Brain microvascular endothelial cell (primary cell): ENCODE data around the gene TIPIN.
"Not testable (repeated sequence)": the region's sequence is repeated elsewhere in the genome, so short reads cannot be mapped to it uniquely, and the experiment has no call there.

Source experiments
- DNase-seq: peaks from one replicate; pipeline ENCODE4 v3.0.0-alpha.2; 2020
- H3K27ac ChIP-seq: fragments of 250-450 bp; sonication (Bioruptor Pico); 2 replicates; pipeline ENCODE4 v1.5.1; 2020; ENCODE audit warnings: mild to moderate bottlenecking, moderate library complexity
- H3K27me3 ChIP-seq: fragments of 250-450 bp; sonication (Bioruptor Pico); replicated peaks from 2 replicates; pipeline ENCODE4 v1.5.1; 2020; ENCODE audit warnings: mild to moderate bottlenecking
- H3K36me3 ChIP-seq: fragments of 250-450 bp; sonication (Bioruptor Pico); replicated peaks from 2 replicates; pipeline ENCODE4 v1.5.1; 2020; ENCODE audit warnings: mild to moderate bottlenecking
- H3K4me3 ChIP-seq: 2 replicates; pipeline ENCODE4 v1.5.1; 2011; ENCODE audit warnings: low read depth, mild to moderate bottlenecking, control low read depth, low read length, moderate library complexity
- in situ Hi-C: cut with HindIII; loops from 2 replicates; pipeline ENCODE4 v1.10.0; 2017; ENCODE audit warnings: low sequenced_read_pairs, low pct_ligation_motif_present
- TF ChIP-seq, protein P1 (sequence below): IDR thresholded peaks from 2 replicates; pipeline ENCODE4 v1.5.1; 2011; ENCODE audit warnings: low read depth, mild to moderate bottlenecking, moderate library complexity, low read length, control low read depth, inconsistent platforms; ENCODE audit errors: missing control alignments

TIPIN gene

DNA sequence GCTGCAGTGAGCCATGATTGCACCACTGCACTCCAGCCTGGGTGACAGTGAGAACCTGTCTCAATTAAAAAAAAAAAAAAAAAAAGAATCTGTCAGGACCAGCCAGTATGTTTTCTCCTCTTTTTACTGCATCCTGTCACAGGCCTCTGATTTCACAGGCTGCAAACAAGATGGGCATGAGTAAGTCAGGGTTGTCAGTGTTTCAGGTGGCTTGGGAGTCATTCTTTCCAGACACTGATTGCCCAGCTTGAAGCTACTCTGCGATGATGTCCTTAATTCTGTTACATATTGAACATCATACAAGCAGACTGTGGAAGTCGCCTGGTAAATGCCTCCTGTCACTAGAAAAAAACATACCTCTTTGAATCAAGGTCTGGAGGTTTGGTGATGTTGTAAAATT is 44.3 kb downstream of the TIPIN start:
- Histone ChIP-seq H3K4me3 (no peak overlapping the region), H3K27me3 (no peaks in the 10 kb centered on the region), H3K36me3 (peaks cover 3% of the 10 kb centered on the region), H3K27ac (no peak overlapping the region)
- in situ Hi-C loops = no loop called here
- TF ChIP-seq, protein P1, sequence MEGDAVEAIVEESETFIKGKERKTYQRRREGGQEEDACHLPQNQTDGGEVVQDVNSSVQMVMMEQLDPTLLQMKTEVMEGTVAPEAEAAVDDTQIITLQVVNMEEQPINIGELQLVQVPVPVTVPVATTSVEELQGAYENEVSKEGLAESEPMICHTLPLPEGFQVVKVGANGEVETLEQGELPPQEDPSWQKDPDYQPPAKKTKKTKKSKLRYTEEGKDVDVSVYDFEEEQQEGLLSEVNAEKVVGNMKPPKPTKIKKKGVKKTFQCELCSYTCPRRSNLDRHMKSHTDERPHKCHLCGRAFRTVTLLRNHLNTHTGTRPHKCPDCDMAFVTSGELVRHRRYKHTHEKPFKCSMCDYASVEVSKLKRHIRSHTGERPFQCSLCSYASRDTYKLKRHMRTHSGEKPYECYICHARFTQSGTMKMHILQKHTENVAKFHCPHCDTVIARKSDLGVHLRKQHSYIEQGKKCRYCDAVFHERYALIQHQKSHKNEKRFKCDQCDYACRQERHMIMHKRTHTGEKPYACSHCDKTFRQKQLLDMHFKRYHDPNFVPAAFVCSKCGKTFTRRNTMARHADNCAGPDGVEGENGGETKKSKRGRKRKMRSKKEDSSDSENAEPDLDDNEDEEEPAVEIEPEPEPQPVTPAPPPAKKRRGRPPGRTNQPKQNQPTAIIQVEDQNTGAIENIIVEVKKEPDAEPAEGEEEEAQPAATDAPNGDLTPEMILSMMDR = no peak
- DNase-seq = no peak

DNA sequence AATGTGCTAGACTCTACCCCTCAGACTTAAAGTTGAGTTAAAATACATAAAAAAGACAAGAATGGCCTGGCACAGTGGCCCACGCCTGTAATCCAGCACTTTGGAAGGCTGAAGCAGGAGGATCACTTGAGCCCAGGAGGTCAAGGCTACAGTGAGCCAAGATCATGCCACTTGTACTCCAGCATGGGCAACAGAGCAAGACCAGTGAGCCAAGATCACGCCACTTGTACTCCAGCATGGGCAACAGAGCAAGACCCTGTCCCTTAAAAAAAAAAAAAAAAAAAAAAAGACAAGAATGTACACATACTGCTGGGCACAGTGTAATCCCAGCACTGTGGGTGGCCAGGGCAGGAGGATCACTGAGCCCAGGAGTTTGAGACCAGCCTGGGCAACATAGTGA is 45.7 kb downstream of the TIPIN start:
- no peak for DNase-seq
- TF ChIP-seq, protein P1 = no peak
- in situ Hi-C loops = no loop called here
- no peaks in the 10 kb centered on the region for H3K27me3 ChIP-seq
- no peak overlapping the region for H3K27ac ChIP-seq
- H3K36me3 ChIP-seq = peaks cover 3% of the 10 kb centered on the region
- H3K4me3 ChIP-seq = no peak overlapping the region

DNA sequence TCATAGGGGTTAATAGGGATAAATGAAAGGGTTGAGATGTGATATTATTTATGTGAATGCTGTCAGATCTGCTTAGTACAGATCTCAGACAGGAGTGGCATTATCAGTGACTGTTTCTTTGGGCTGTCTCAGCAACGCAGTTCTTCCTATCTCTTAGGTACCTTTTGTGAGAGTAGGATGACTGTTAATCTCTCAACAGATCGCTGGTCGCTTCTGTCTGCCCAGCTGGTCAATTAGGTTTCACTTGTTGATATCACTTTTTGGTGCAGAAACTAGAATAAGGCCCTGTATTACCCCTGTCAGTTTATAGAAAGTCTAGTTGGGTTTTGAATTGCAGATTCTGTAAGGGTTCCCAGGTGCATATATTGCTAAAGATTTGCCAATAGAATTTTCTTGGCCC is 46.7 kb downstream of the TIPIN start:
- no peak for DNase-seq
- H3K36me3 ChIP-seq = peaks cover 3% of the 10 kb centered on the region
- H3K27ac ChIP-seq = no peak overlapping the region
- in situ Hi-C loops = no loop called here
- H3K4me3 ChIP-seq = no peak overlapping the region
- H3K27me3 ChIP-seq = no peaks in the 10 kb centered on the region
- TF ChIP-seq, protein P1 = no peak

DNA sequence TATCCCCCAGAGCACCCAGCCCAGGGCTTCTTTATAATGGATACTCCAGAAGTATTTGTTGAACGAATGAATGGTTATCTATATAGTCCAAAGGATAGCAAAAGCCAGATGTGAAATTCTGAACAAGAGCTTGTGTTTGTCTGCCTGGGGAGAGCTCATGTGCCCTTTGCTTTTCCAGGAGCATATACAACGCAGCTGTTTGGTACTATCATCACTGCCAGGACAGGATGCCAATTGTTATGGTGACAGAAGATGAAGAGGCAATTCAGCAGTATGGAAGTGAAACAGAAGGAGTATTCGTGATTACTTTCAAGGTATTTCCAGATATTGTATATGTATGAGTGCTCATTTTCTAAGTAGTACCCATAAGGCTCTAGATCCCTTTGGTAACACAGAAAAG is 48.0 kb downstream of the TIPIN start:
- no peak for DNase-seq
- no peaks in the 10 kb centered on the region for H3K27me3 ChIP-seq
- H3K4me3 ChIP-seq = no peak overlapping the region
- TF ChIP-seq, protein P1 = no peak
- no peak overlapping the region for H3K27ac ChIP-seq
- H3K36me3 ChIP-seq = peaks cover 3% of the 10 kb centered on the region
- in situ Hi-C loops = no loop called here

DNA sequence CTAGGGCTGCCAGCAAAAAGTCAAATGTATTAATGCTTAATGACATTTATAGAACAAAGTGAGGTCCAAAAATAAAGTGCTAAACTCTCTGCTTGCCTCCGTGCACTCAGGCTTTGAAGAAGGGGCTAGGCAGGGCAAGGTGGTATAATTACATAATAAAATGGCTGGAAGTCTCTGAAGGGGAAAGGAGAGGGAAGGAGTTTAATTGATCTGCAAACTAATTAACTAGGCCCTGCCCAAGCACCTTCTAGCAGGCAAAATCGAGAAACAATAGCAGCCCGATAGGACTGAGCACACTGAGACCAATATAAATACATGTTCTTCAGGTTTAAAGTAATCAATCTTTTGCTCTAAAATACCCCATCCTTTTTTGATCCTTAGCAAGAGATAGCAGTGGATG is 50.1 kb downstream of the TIPIN start:
- Histone ChIP-seq H3K36me3 (no peaks in the 10 kb centered on the region), H3K27ac (no peak overlapping the region), H3K27me3 (no peaks in the 10 kb centered on the region), H3K4me3 (no peak overlapping the region)
- TF ChIP-seq, protein P1 = no peak
- in situ Hi-C loops = no loop called here
- DNase-seq = no peak

DNA sequence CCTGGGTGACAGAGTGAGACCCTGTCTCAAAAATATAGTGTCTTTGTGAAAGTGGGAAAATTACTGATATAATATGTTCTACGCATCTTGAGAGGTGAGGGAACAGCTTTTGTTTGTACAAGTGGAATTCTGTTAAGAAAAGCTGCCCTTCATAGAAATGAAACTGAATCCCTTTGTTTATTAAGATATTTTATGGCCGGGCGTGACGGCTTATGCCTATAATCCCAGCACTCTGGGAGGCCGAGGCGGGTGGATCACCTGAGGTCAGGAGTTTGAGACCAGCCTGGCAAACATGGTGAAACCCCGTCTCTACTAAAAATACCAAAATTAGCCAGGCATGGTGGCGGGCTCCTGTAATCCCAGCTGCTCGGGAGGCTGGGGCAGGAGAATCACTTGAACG is 52.1 kb downstream of the TIPIN start:
- in situ Hi-C loops, H3K36me3 ChIP-seq, H3K27me3 ChIP-seq, H3K4me3 ChIP-seq, H3K27ac ChIP-seq, DNase-seq: not testable (repeated sequence)
